H1 (cell line): ENCODE data around the gene TEX35. TPM values are rescaled to one million over a fixed set of nuclear protein-coding genes. Genes with fewer than 3 reads are reported as not detected.
"Not testable (repeated sequence)": the region's sequence is repeated elsewhere in the genome, so short reads cannot be mapped to it uniquely, and the experiment has no call there.

Experiments used
- CTCF ChIA-PET: fragments of 300-600 bp; sonication (Branson Sonifier 250); formaldehyde crosslinking; loops from one replicate; lab custom pipeline; 2021; ENCODE audit not compliant: partially characterized antibody; lab: Charles Lee
- POLR2A ChIA-PET: fragments of 300-600 bp; sonication (Branson Sonifier 250); formaldehyde crosslinking; loops from one replicate; lab custom pipeline; 2021; ENCODE audit warnings: inconsistent platforms; ENCODE audit not compliant: partially characterized antibody; lab: Charles Lee
- DNase-seq, 2 experiments: peaks; one replicate each; pipeline versions ENCODE4 v3.0.0 to v3.0.0-alpha.2; 2010 to 2022; ENCODE audit warnings: low spot score in 2 of 2, low read depth in 1 of 2, mixed read lengths in 1 of 2
- FAIRE-seq: peaks from 2 replicates; lab custom pipeline; 2011; peaks lifted over from hg19 to GRCh38; lab: Jason Lieb, UNC
- H2AFZ ChIP-seq: 2 replicates; pipeline ENCODE4 v1.8.1; 2012; ENCODE audit warnings: low read length, inconsistent platforms
- H2AK5ac ChIP-seq: 2 replicates; pipeline ENCODE4 v1.6.1; 2013; ENCODE audit warnings: low read depth, low read length
- H2BK120ac ChIP-seq: replicated peaks from 2 replicates; pipeline ENCODE3; 2013; ENCODE audit warnings: low read depth, low read length, inconsistent platforms
- H2BK12ac ChIP-seq: 2 replicates; pipeline ENCODE4 v1.6.1; 2013; ENCODE audit warnings: low read depth, low read length
- H2BK15ac ChIP-seq: 2 replicates; pipeline ENCODE4 v1.6.1; 2013; ENCODE audit warnings: low read length
- H2BK20ac ChIP-seq: 2 replicates; pipeline ENCODE4 v1.6.1; 2013; ENCODE audit warnings: low read length
- H2BK5ac ChIP-seq: 2 replicates; pipeline ENCODE4 v1.6.1; 2013; ENCODE audit warnings: low read depth, low read length
- H3K14ac ChIP-seq: 2 replicates; pipeline ENCODE4 v1.6.1; 2013; ENCODE audit warnings: inconsistent platforms; ENCODE audit not compliant: insufficient read length
- H3K18ac ChIP-seq: 2 replicates; pipeline ENCODE4 v1.6.1; 2013; ENCODE audit warnings: low read length; ENCODE audit errors: extremely low read depth
- H3K23ac ChIP-seq: 2 replicates; pipeline ENCODE4 v1.6.1; 2013; ENCODE audit warnings: inconsistent platforms; ENCODE audit not compliant: insufficient read length
- H3K23me2 ChIP-seq: 2 replicates; pipeline ENCODE4 v1.6.1; 2013; ENCODE audit warnings: low read depth, low read length
- H3K27ac ChIP-seq: 2 replicates; pipeline ENCODE4 v1.6.1; 2011; ENCODE audit warnings: low read depth, low read length, inconsistent platforms
- H3K27me3 ChIP-seq, 4 experiments: replicated peaks in 1 of 4; 1 replicate in 1 of 4; 2 replicates in 3 of 4; pipeline versions ENCODE4 v1.6.1 to v1.8.1; 2011 to 2013; ENCODE audit warnings: low read length in 3 of 4, mild to moderate bottlenecking in 3 of 4, inconsistent platforms in 2 of 4, mixed read lengths in 2 of 4, moderate library complexity in 1 of 4; ENCODE audit not compliant: control insufficient read depth in 3 of 4, insufficient read depth in 3 of 4; ENCODE audit errors: extremely low read depth in 1 of 4
- H3K36me3 ChIP-seq, 4 experiments: 2 replicates each; pipeline versions ENCODE4 v1.6.1 to v1.8.1; 2011 to 2013; ENCODE audit warnings: mild to moderate bottlenecking in 4 of 4, low read length in 3 of 4, moderate library complexity in 2 of 4, control low read depth in 1 of 4, inconsistent platforms in 1 of 4; ENCODE audit not compliant: insufficient read depth in 4 of 4, control insufficient read depth in 2 of 4
- H3K4ac ChIP-seq: replicated peaks from 2 replicates; pipeline ENCODE3; 2013; ENCODE audit warnings: low read length, low read depth, mixed read lengths, inconsistent platforms; ENCODE audit not compliant: insufficient read length
- H3K4me1 ChIP-seq, 4 experiments: replicated peaks in 1 of 4; 1 replicate in 1 of 4; 2 replicates in 3 of 4; pipeline versions ENCODE4 v1.6.1 to v1.8.1; 2011 to 2013; ENCODE audit warnings: low read length in 3 of 4, inconsistent platforms in 2 of 4, mixed read lengths in 1 of 4; ENCODE audit not compliant: insufficient read depth in 4 of 4, control insufficient read depth in 3 of 4
- H3K4me2 ChIP-seq, 2 experiments: 2 replicates each; pipeline versions ENCODE4 v1.6.1 to v1.8.1; 2011 to 2013; ENCODE audit warnings: low read depth in 2 of 2, low read length in 2 of 2, control low read depth in 1 of 2, inconsistent platforms in 1 of 2, mild to moderate bottlenecking in 1 of 2; ENCODE audit not compliant: insufficient read depth in 1 of 2
- H3K4me3 ChIP-seq, 4 experiments: fragments of 200-600, 300-600 bp in 1 of 4; sonication (generic), shearing (Covaris generic), sonication (Bioruptor Twin) in 1 of 4; 2 replicates each; pipeline versions ENCODE4 v1.5.1 to v1.8.1; 2011 to 2016; ENCODE audit warnings: low read length in 4 of 4, low read depth in 3 of 4, control low read depth in 2 of 4, inconsistent platforms in 2 of 4, mild to moderate bottlenecking in 2 of 4, mixed read lengths in 1 of 4, moderate library complexity in 1 of 4; ENCODE audit not compliant: insufficient read depth in 2 of 4; ENCODE audit errors: extremely low read depth in 1 of 4
- H3K56ac ChIP-seq: replicated peaks from 2 replicates; pipeline ENCODE3; 2013; ENCODE audit warnings: low read depth, mild to moderate bottlenecking, mixed read lengths, low read length, inconsistent platforms; ENCODE audit not compliant: insufficient read length
- H3K79me1 ChIP-seq: 2 replicates; pipeline ENCODE4 v1.6.1; 2013; ENCODE audit warnings: low read depth, low read length, control low read depth
- H3K79me2 ChIP-seq, 2 experiments: 2 replicates each; pipeline versions ENCODE4 v1.6.1 to v1.8.1; 2012 to 2013; ENCODE audit warnings: low read length in 2 of 2, mild to moderate bottlenecking in 2 of 2, inconsistent platforms in 1 of 2; ENCODE audit not compliant: insufficient read depth in 2 of 2, control insufficient read depth in 1 of 2
- H3K9ac ChIP-seq, 4 experiments: replicated peaks in 1 of 4; 1 replicate in 1 of 4; 2 replicates in 3 of 4; pipeline versions ENCODE4 v1.6.1 to v1.8.1; 2011 to 2013; ENCODE audit warnings: low read depth in 3 of 4, low read length in 3 of 4, control low read depth in 2 of 4, mild to moderate bottlenecking in 2 of 4, moderate library complexity in 2 of 4, inconsistent platforms in 1 of 4; ENCODE audit errors: extremely low read depth in 1 of 4
- H3K9me3 ChIP-seq, 2 experiments: 2 replicates each; pipeline versions ENCODE4 v1.6.1 to v1.8.1; 2012 to 2013; ENCODE audit warnings: mild to moderate bottlenecking in 2 of 2, moderate library complexity in 2 of 2, control low read depth in 1 of 2, inconsistent platforms in 1 of 2, low read depth in 1 of 2, low read length in 1 of 2, mixed read lengths in 1 of 2; ENCODE audit not compliant: insufficient read depth in 2 of 2
- H4K20me1 ChIP-seq, 2 experiments: replicated peaks in 1 of 2; 2 replicates each; pipeline versions ENCODE3 to v1.8.1; 2011 to 2013; ENCODE audit warnings: inconsistent platforms in 2 of 2, low read length in 2 of 2, mild to moderate bottlenecking in 1 of 2; ENCODE audit not compliant: insufficient read depth in 2 of 2, control insufficient read depth in 1 of 2
- H4K5ac ChIP-seq: 2 replicates; pipeline ENCODE4 v1.6.1; 2013; ENCODE audit warnings: low read length, low read depth, mixed read lengths, inconsistent platforms; ENCODE audit not compliant: insufficient read length
- H4K8ac ChIP-seq: 2 replicates; pipeline ENCODE4 v1.8.0; 2013; ENCODE audit warnings: mild to moderate bottlenecking, moderate library complexity, low read length, inconsistent platforms; ENCODE audit not compliant: insufficient read depth; ENCODE audit errors: extremely low read depth
- H4K91ac ChIP-seq: replicated peaks from 2 replicates; pipeline ENCODE3; 2013; ENCODE audit warnings: low read length, mixed read lengths, inconsistent platforms; ENCODE audit not compliant: insufficient read length
- BCL11A ChIP-seq, 2 experiments: IDR thresholded peaks; one replicate each; pipeline ENCODE4 v1.6.1; 2011; ENCODE audit warnings: low read depth in 2 of 2, low read length in 2 of 2, mild to moderate bottlenecking in 2 of 2
- SIRT6 ChIP-seq: IDR thresholded peaks from one replicate; pipeline ENCODE4 v1.7.1; 2012; ENCODE audit warnings: low read length, inconsistent platforms
- WGBS, 2 experiments: shearing (Covaris generic) in 1 of 2; methylation state at CpG; one replicate each; pipeline versions ENCODE4 v1.1.6 to v1.1.7; 2013 to 2015; ENCODE audit warnings: low lambda C conversion rate in 2 of 2, mixed read lengths in 2 of 2, inconsistent platforms in 1 of 2, low coverage in 1 of 2, missing lambda C conversion rate in 1 of 2; ENCODE audit not compliant: insufficient replicate concordance in 2 of 2, insufficient coverage in 1 of 2, insufficient read length in 1 of 2; ENCODE audit errors: extremely low coverage in 1 of 2, missing lambda C conversion rate in 1 of 2; 5-methylcytosine and 5-hydroxymethylcytosine counted together
- polyA plus RNA-seq, 7 experiments: library from polyadenylated mRNA; depleted of rRNA in 3 of 7; stranded (reverse) in 5 of 7; unstranded in 2 of 7; fragments of >200 nt in 5 of 7; fragments of 200-250 nt in 2 of 7; gene quantifications; 1 replicate in 5 of 7; 2 replicates in 1 of 7; 4 replicates in 1 of 7; pipeline versions ENCODE4 v1.2.1 to v1.2.3, GENCODE V29; 2011 to 2013; ENCODE audit warnings: missing spikeins in 2 of 7, mixed read lengths in 2 of 7
- total RNA-seq: library from RNA; stranded (reverse); fragmentation: NEBNext Ultra II Directional; extraction: Animal tissue kit (Norgen Biotek cat#: 25700); gene quantifications from 2 replicates; pipeline ENCODE4 v1.2.1, GENCODE V29; 2021

TEX35 gene
- total and polyA plus RNA-seq, 2 of the 8 experiments (the other 6 are each of a cell fraction or from before 2014, with no cell fraction given): 0.03 TPM; not detected in 1

DNA sequence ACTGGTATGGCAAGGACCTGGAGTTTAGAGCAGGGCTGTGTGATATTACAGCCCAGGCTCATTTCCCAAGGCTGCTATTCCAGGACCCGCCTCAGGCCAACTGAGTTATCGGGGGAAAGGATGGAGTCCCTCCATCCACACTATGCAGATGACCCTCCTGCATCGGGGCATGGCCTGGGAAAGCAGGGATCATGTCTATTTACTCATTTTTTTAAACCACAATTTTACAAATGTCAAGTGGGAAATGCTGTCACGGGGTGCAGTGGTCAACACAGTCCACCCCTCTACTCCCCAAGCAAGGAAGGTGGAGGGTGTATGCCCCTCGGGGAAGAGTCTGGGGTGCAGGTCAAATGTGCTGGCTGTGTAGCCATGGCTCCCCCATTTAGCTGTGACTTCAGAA is 10.1 kb upstream of the TEX35 start (continued):
- TF ChIP-seq BCL11A (IDR thresholded peaks at IDR 0.05; ENCODE audit: low read depth in 2 of 2, low read length in 2 of 2) (no peak), SIRT6 (no peak)

DNA sequence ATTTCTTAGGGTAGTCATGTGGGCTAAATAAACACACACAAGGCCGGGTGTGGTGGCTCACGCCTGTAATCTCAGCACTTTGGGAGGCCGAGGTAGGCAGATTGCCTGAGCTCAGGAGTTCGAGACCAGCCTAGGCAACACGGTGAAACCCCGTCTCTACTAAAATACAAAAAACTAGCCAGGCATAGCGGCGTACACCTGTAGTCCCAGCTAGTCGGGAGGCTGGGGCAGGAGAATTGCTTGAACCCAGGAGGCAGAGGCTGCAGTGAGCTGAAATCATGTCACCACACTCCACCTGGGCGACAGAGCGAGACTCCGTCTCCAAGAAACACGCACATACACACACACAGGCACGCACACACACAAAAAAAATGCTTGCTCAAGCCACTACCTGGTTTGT is 9.6 kb upstream of the TEX35 start:
- H3K9me3 ChIP-seq, H2AK5ac ChIP-seq, H2BK12ac ChIP-seq, H3K18ac ChIP-seq, H2BK15ac ChIP-seq, FAIRE-seq, H2BK20ac ChIP-seq, H3K9ac ChIP-seq, H3K27me3 ChIP-seq, H3K56ac ChIP-seq, H4K91ac ChIP-seq, H3K4me2 ChIP-seq, H2AFZ ChIP-seq, H3K36me3 ChIP-seq, H2BK120ac ChIP-seq, H3K23me2 ChIP-seq, DNase-seq, H4K8ac ChIP-seq, H4K20me1 ChIP-seq, H3K79me1 ChIP-seq, H2BK5ac ChIP-seq, H3K79me2 ChIP-seq, H3K4me1 ChIP-seq, H3K14ac ChIP-seq, H3K4ac ChIP-seq, H4K5ac ChIP-seq, H3K27ac ChIP-seq, H3K4me3 ChIP-seq, H3K23ac ChIP-seq: not testable (repeated sequence)
- WGBS, 2 experiments: 93% methylated on average over 14 of the region's 14 CpGs; no CpG with 5 or more reads in 1 of the 2 experiments
- CTCF ChIA-PET: interaction anchor here (0.6 to 13.1 kb wide), 13 partner anchors 8 to 1081 kb away, joined by 3 to 238 read pairs (median 3); no protein-coding TSS in a partner anchor
- POLR2A ChIA-PET: interaction anchor here (1.2 kb wide), 1 partner anchor 8 kb away, joined by 3 read pairs; no protein-coding TSS in a partner anchor
